GM23338 (cell line): ENCODE measurements around the gene CD84. TPM values are rescaled to one million over a fixed set of nuclear protein-coding genes. Genes with fewer than 3 reads are reported as not detected.

ENCODE experiments used
- ATAC-seq: fragments of 200-7000 bp; cut with Tn5 transposase; 3 replicates; pipeline ENCODE4 v1.9.1; 2020
- DNase-seq: peaks from one replicate; pipeline ENCODE4 v3.0.0-alpha.2; 2015; ENCODE audit warnings: low spot score
- H2AFZ ChIP-seq: fragments of 200-600 bp; sonication (generic); 2 replicates; pipeline ENCODE4 v1.8.0; 2016; ENCODE audit warnings: antibody characterized with exemption, mild to moderate bottlenecking, moderate library complexity
- H3F3A ChIP-seq: fragments of 200-600 bp; sonication (generic); replicated peaks from 2 replicates; pipeline ENCODE4 v1.8.0; 2017; ENCODE audit warnings: antibody characterized with exemption, mixed run types, low read depth
- H3K27ac ChIP-seq: fragments of 200-600 bp; sonication (generic); 2 replicates; pipeline ENCODE4 v1.6.1; 2016; ENCODE audit warnings: low read depth
- H3K27me3 ChIP-seq: fragments of 200-600 bp; sonication (generic); 2 replicates; pipeline ENCODE4 v1.8.0; 2016; ENCODE audit warnings: mild to moderate bottlenecking, mixed run types, moderate library complexity; ENCODE audit not compliant: insufficient read depth
- H3K36me3 ChIP-seq: fragments of 200-600 bp; sonication (generic); 2 replicates; pipeline ENCODE4 v1.8.0; 2016; ENCODE audit warnings: mild to moderate bottlenecking; ENCODE audit not compliant: insufficient read depth
- H3K4me1 ChIP-seq: fragments of 200-600 bp; sonication (generic); 2 replicates; pipeline ENCODE4 v1.8.0; 2016; ENCODE audit warnings: mild to moderate bottlenecking, moderate library complexity; ENCODE audit not compliant: insufficient read depth
- H3K4me2 ChIP-seq: fragments of 200-600 bp; sonication (generic); 2 replicates; pipeline ENCODE4 v1.7.1; 2017; ENCODE audit warnings: mixed run types
- H3K4me3 ChIP-seq: fragments of 200-600 bp; sonication (generic); 2 replicates; pipeline ENCODE4 v1.6.1; 2016; ENCODE audit warnings: mixed run types
- H3K79me2 ChIP-seq: fragments of 200-600 bp; sonication (generic); replicated peaks from 2 replicates; pipeline ENCODE4 v1.8.0; 2017; ENCODE audit warnings: mild to moderate bottlenecking; ENCODE audit not compliant: insufficient read depth
- H3K9me2 ChIP-seq: fragments of 200-600 bp; sonication (generic); 2 replicates; pipeline ENCODE4 v1.8.0; 2017; ENCODE audit not compliant: insufficient read depth
- H4K20me1 ChIP-seq: fragments of 200-600 bp; sonication (generic); replicated peaks from 2 replicates; pipeline ENCODE4 v1.8.0; 2017; ENCODE audit warnings: mild to moderate bottlenecking; ENCODE audit not compliant: insufficient read depth
- H3K27ac Mint-ChIP-seq: 2 replicates; pipeline ENCODE4 v1.8.0; 2020; ENCODE audit warnings: inconsistent platforms, mild to moderate bottlenecking, moderate library complexity, mixed read lengths
- H3K27me3 Mint-ChIP-seq: 3 replicates; pipeline ENCODE4 v1.8.0; 2022; ENCODE audit warnings: low read depth, mild to moderate bottlenecking, moderate library complexity, mixed read lengths, inconsistent platforms; ENCODE audit not compliant: insufficient read depth, poor library complexity
- H3K36me3 Mint-ChIP-seq: 3 replicates; pipeline ENCODE4 v1.8.0; 2021; ENCODE audit warnings: low read depth, mild to moderate bottlenecking, inconsistent platforms, moderate library complexity, mixed read lengths
- H3K4me1 Mint-ChIP-seq: 3 replicates; pipeline ENCODE4 v1.8.0; 2020; ENCODE audit warnings: mild to moderate bottlenecking, inconsistent platforms, mixed read lengths
- H3K4me3 Mint-ChIP-seq: 3 replicates; pipeline ENCODE4 v1.8.0; 2021; ENCODE audit warnings: moderate library complexity, mild to moderate bottlenecking, inconsistent platforms, mixed read lengths
- H3K9me3 Mint-ChIP-seq: 3 replicates; pipeline ENCODE4 v1.8.0; 2020; ENCODE audit warnings: moderate library complexity, mild to moderate bottlenecking, inconsistent platforms, mixed read lengths
- CREB1 ChIP-seq: fragments of 250-450 bp; sonication (Bioruptor Pico); IDR thresholded peaks from 2 replicates; pipeline ENCODE4 v1.5.0; 2020; ENCODE audit warnings: low read depth, mild to moderate bottlenecking, moderate library complexity
- EZH2 ChIP-seq: fragments of 200-600 bp; sonication (generic); IDR thresholded peaks from one replicate; pipeline ENCODE4 v1.8.0; 2017; ENCODE audit warnings: antibody characterized with exemption, mild to moderate bottlenecking, low read depth; ENCODE audit not compliant: unreplicated experiment
- EZH2phosphoT487 ChIP-seq: fragments of 200-600 bp; sonication (generic); IDR thresholded peaks from one replicate; pipeline ENCODE4 v1.8.1; 2018; ENCODE audit warnings: antibody characterized with exemption; ENCODE audit not compliant: unreplicated experiment
- JUNB ChIP-seq: IDR thresholded peaks from one replicate; pipeline ENCODE4 v1.6.1; 2016; ENCODE audit warnings: antibody characterized with exemption; ENCODE audit not compliant: unreplicated experiment
- NANOG ChIP-seq: IDR thresholded peaks from 2 replicates; pipeline ENCODE4 v1.6.1; 2016; ENCODE audit warnings: antibody characterized with exemption, borderline replicate concordance
- POLR2AphosphoS5 ChIP-seq: IDR thresholded peaks from 2 replicates; pipeline ENCODE4 v1.6.1; 2016; ENCODE audit warnings: antibody characterized with exemption, low read depth
- STAT1 ChIP-seq: IDR thresholded peaks from one replicate; pipeline ENCODE4 v1.6.1; 2016; ENCODE audit warnings: antibody characterized with exemption; ENCODE audit not compliant: unreplicated experiment
- ZNF114 ChIP-seq: fragments of 250-450 bp; sonication (Bioruptor Pico); IDR thresholded peaks from 2 replicates; pipeline ENCODE4 v1.5.0; 2020; ENCODE audit warnings: mild to moderate bottlenecking, moderate library complexity
- ZNF331 ChIP-seq: fragments of 250-450 bp; sonication (Bioruptor Pico); IDR thresholded peaks from 2 replicates; pipeline ENCODE4 v1.5.0; 2020; ENCODE audit warnings: low read depth, mild to moderate bottlenecking, moderate library complexity
- polyA plus RNA-seq: library from polyadenylated mRNA; unstranded; fragments of >200 nt; fragmentation: Nextera tagmentation; extraction: Ambion mirVana; gene quantifications from 2 replicates; pipeline ENCODE4 v1.2.1, GENCODE V29; 2016
- total RNA-seq: library from RNA; depleted of rRNA; stranded (reverse); fragments of >200 nt; shearing (Covaris generic); gene quantifications from 2 replicates; pipeline ENCODE4 v1.2.3, GENCODE V29; 2014
- TF ChIP-seq, protein P1 (sequence below): IDR thresholded peaks from 2 replicates; pipeline ENCODE4 v1.6.1; 2016; ENCODE audit warnings: antibody characterized with exemption
- TF ChIP-seq, protein P2 (sequence below): fragments of 250-450 bp; sonication (Bioruptor Pico); IDR thresholded peaks from 2 replicates; pipeline ENCODE4 v1.5.0; 2020; ENCODE audit warnings: mild to moderate bottlenecking, moderate library complexity
- TF ChIP-seq, protein P3 (sequence below), 2 experiments: fragments of 200-600 bp in 1 of 2; sonication (generic) in 1 of 2; conservative IDR thresholded peaks; 2 replicates each; pipeline versions ENCODE4 v1.5.1 to v1.6.1; 2016 to 2017; ENCODE audit warnings: antibody characterized with exemption in 2 of 2, low read depth in 2 of 2, mild to moderate bottlenecking in 2 of 2, moderate library complexity in 1 of 2
- TF ChIP-seq, protein P4 (sequence below): IDR thresholded peaks from one replicate; pipeline ENCODE4 v1.6.1; 2018; ENCODE audit warnings: antibody characterized with exemption; ENCODE audit not compliant: unreplicated experiment

The CD84 gene
- total and polyA plus RNA-seq, 2 experiments from 2014 or later = not detected

DNA sequence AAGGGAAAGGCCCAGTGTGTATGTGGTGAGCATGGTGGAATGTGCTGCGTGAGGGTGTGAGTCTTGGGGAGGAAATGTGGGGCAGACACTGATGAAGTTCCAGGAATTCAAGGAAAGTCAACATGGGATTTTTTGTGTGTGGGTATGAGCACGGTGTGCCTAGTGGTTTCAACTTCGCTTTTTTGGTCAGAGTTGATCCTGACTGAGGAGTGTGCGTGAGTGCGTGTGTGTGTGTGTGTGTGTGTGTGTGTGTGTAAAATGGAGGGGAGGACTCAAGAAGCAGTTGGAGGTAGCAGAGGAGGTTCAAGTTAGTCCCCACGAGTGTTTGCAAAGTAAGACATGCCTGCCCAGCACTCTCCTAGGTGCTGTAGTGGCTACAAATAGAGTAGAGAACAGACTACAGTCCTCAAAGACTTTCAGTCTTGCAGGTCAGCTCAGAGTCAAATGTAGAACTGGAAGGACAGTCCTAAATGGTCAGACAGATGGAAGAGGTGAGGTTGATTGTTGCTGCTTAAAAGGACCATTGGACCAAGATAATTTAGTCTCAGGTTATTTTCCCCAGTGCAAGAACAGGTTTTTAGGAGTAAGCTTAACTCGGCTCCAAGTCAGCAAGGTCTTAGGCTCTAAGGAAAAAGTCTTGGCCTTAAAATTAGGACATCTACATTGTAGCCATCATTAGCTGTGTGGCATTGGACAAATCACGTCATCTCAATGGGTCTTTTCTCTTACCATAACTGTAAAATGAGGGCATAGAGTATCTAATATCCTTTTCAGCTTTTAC is 42.5 kb upstream of the CD84 start:
- no peak overlapping the region for H3K27ac Mint-ChIP-seq
- H3K9me2 ChIP-seq = peaks cover 14% of the 10 kb centered on the region
- no peak overlapping the region; the same call in 1 of the 2 replicates for H2AFZ ChIP-seq
- DNase-seq (no peak), ATAC-seq (no peak)
- H3K4me3 ChIP-seq = no peak overlapping the region
- no peak overlapping the region for H3K27ac ChIP-seq
- H3K4me2 ChIP-seq = no peak overlapping the region
- H3K27me3 Mint-ChIP-seq = no peaks in the 10 kb centered on the region
- no peaks in the 10 kb centered on the region for H3K27me3 ChIP-seq
- H3K9me3 Mint-ChIP-seq = peaks cover 5% of the 10 kb centered on the region; the same call in 2 of the 3 replicates
- no peaks in the 10 kb centered on the region for H3F3A ChIP-seq
- no peaks in the 10 kb centered on the region; the same call in 2 of the 3 replicates for H3K36me3 Mint-ChIP-seq
- no peaks in the 10 kb centered on the region for H4K20me1 ChIP-seq
- TF ChIP-seq ZNF331 (CRISPR knock-in tag) (no peak), NANOG (no peak), STAT1 (no peak), POLR2AphosphoS5 (no peak), CREB1 (CRISPR knock-in tag) (no peak), JUNB (no peak), EZH2phosphoT487 (no peak), ZNF114 (CRISPR knock-in tag) (no peak), EZH2 (no peak)
- TF ChIP-seq, protein P1, sequence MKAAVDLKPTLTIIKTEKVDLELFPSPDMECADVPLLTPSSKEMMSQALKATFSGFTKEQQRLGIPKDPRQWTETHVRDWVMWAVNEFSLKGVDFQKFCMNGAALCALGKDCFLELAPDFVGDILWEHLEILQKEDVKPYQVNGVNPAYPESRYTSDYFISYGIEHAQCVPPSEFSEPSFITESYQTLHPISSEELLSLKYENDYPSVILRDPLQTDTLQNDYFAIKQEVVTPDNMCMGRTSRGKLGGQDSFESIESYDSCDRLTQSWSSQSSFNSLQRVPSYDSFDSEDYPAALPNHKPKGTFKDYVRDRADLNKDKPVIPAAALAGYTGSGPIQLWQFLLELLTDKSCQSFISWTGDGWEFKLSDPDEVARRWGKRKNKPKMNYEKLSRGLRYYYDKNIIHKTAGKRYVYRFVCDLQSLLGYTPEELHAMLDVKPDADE = no peak
- TF ChIP-seq, protein P2, sequence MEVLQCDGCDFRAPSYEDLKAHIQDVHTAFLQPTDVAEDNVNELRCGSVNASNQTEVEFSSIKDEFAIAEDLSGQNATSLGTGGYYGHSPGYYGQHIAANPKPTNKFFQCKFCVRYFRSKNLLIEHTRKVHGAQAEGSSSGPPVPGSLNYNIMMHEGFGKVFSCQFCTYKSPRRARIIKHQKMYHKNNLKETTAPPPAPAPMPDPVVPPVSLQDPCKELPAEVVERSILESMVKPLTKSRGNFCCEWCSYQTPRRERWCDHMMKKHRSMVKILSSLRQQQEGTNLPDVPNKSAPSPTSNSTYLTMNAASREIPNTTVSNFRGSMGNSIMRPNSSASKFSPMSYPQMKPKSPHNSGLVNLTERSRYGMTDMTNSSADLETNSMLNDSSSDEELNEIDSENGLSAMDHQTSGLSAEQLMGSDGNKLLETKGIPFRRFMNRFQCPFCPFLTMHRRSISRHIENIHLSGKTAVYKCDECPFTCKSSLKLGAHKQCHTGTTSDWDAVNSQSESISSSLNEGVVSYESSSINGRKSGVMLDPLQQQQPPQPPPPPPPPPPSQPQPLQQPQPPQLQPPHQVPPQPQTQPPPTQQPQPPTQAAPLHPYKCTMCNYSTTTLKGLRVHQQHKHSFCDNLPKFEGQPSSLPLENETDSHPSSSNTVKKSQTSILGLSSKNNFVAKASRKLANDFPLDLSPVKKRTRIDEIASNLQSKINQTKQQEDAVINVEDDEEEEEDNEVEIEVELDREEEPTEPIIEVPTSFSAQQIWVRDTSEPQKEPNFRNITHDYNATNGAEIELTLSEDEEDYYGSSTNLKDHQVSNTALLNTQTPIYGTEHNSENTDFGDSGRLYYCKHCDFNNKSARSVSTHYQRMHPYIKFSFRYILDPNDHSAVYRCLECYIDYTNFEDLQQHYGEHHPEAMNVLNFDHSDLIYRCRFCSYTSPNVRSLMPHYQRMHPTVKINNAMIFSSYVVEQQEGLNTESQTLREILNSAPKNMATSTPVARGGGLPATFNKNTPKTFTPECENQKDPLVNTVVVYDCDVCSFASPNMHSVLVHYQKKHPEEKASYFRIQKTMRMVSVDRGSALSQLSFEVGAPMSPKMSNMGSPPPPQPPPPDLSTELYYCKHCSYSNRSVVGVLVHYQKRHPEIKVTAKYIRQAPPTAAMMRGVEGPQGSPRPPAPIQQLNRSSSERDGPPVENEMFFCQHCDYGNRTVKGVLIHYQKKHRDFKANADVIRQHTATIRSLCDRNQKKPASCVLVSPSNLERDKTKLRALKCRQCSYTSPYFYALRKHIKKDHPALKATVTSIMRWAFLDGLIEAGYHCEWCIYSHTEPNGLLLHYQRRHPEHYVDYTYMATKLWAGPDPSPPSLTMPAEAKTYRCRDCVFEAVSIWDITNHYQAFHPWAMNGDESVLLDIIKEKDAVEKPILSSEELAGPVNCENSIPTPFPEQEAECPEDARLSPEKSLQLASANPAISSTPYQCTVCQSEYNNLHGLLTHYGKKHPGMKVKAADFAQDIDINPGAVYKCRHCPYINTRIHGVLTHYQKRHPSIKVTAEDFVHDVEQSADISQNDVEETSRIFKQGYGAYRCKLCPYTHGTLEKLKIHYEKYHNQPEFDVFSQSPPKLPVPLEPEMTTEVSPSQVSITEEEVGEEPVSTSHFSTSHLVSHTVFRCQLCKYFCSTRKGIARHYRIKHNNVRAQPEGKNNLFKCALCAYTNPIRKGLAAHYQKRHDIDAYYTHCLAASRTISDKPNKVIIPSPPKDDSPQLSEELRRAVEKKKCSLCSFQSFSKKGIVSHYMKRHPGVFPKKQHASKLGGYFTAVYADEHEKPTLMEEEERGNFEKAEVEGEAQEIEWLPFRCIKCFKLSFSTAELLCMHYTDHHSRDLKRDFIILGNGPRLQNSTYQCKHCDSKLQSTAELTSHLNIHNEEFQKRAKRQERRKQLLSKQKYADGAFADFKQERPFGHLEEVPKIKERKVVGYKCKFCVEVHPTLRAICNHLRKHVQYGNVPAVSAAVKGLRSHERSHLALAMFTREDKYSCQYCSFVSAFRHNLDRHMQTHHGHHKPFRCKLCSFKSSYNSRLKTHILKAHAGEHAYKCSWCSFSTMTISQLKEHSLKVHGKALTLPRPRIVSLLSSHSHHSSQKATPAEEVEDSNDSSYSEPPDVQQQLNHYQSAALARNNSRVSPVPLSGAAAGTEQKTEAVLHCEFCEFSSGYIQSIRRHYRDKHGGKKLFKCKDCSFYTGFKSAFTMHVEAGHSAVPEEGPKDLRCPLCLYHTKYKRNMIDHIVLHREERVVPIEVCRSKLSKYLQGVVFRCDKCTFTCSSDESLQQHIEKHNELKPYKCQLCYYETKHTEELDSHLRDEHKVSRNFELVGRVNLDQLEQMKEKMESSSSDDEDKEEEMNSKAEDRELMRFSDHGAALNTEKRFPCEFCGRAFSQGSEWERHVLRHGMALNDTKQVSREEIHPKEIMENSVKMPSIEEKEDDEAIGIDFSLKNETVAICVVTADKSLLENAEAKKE (CRISPR knock-in tag) = no peak
- TF ChIP-seq, protein P3, sequence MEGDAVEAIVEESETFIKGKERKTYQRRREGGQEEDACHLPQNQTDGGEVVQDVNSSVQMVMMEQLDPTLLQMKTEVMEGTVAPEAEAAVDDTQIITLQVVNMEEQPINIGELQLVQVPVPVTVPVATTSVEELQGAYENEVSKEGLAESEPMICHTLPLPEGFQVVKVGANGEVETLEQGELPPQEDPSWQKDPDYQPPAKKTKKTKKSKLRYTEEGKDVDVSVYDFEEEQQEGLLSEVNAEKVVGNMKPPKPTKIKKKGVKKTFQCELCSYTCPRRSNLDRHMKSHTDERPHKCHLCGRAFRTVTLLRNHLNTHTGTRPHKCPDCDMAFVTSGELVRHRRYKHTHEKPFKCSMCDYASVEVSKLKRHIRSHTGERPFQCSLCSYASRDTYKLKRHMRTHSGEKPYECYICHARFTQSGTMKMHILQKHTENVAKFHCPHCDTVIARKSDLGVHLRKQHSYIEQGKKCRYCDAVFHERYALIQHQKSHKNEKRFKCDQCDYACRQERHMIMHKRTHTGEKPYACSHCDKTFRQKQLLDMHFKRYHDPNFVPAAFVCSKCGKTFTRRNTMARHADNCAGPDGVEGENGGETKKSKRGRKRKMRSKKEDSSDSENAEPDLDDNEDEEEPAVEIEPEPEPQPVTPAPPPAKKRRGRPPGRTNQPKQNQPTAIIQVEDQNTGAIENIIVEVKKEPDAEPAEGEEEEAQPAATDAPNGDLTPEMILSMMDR (conservative IDR thresholded peaks at IDR 0.05; ENCODE audit: low read depth in 2 of 2) = no peak
- TF ChIP-seq, protein P4, sequence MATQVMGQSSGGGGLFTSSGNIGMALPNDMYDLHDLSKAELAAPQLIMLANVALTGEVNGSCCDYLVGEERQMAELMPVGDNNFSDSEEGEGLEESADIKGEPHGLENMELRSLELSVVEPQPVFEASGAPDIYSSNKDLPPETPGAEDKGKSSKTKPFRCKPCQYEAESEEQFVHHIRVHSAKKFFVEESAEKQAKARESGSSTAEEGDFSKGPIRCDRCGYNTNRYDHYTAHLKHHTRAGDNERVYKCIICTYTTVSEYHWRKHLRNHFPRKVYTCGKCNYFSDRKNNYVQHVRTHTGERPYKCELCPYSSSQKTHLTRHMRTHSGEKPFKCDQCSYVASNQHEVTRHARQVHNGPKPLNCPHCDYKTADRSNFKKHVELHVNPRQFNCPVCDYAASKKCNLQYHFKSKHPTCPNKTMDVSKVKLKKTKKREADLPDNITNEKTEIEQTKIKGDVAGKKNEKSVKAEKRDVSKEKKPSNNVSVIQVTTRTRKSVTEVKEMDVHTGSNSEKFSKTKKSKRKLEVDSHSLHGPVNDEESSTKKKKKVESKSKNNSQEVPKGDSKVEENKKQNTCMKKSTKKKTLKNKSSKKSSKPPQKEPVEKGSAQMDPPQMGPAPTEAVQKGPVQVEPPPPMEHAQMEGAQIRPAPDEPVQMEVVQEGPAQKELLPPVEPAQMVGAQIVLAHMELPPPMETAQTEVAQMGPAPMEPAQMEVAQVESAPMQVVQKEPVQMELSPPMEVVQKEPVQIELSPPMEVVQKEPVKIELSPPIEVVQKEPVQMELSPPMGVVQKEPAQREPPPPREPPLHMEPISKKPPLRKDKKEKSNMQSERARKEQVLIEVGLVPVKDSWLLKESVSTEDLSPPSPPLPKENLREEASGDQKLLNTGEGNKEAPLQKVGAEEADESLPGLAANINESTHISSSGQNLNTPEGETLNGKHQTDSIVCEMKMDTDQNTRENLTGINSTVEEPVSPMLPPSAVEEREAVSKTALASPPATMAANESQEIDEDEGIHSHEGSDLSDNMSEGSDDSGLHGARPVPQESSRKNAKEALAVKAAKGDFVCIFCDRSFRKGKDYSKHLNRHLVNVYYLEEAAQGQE = no peak
- peaks cover 3% of the 10 kb centered on the region; the same call in 2 of the 3 replicates for H3K4me1 Mint-ChIP-seq
- H3K4me3 Mint-ChIP-seq = no peak overlapping the region
- no peaks in the 10 kb centered on the region for H3K79me2 ChIP-seq
- H3K4me1 ChIP-seq = no peaks in the 10 kb centered on the region
- H3K36me3 ChIP-seq = no peaks in the 10 kb centered on the region
